Right lobe of liver (tissue), 4 donors: ENCODE data around the gene TYSND1.

Source experiments
- POLR2A ChIP-seq: fragments of 450-650 bp; IDR thresholded peaks from one replicate; pipeline ENCODE4 v1.6.1; 2017; ENCODE audit warnings: antibody characterized with exemption, mild to moderate bottlenecking
- TF ChIP-seq, protein P1 (sequence below), 4 donors: fragments of 200-600 bp in 3 of 4; fragments of 450-650 bp in 1 of 4; IDR thresholded peaks; one replicate each; pipeline versions ENCODE4 v1.5.1 to v1.8.0; 2016 to 2022; ENCODE audit warnings: antibody characterized with exemption in 4 of 4, mild to moderate bottlenecking in 2 of 4
- donor health status: DM: no; HTN: no; CAD: no.
- donor health status: DM: no; HTN: no; CAD: no.
- donor health status: DM: no; HTN: yes; CAD: no.

DNA sequence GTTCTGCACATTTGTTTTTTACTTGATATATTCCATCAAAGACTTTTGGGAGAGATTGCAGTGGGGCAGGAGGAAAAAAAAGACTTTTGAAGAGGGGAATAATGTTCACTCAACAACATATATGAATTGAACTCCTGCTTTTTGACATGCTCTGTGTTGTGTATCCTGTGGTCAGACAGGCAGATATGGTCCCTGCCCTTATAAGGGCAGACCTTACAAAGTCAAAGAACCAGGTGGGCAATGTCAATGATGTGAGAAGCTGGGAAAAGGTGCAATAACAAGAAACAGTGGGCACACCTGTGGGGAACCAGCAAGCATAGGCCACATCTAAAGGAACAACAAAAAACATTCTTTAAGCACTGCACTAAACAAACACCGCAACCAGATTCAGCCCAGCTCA, 22.1 kb downstream of the TYSND1 start:
- no peak for TF ChIP-seq POLR2A
- TF ChIP-seq, protein P1, sequence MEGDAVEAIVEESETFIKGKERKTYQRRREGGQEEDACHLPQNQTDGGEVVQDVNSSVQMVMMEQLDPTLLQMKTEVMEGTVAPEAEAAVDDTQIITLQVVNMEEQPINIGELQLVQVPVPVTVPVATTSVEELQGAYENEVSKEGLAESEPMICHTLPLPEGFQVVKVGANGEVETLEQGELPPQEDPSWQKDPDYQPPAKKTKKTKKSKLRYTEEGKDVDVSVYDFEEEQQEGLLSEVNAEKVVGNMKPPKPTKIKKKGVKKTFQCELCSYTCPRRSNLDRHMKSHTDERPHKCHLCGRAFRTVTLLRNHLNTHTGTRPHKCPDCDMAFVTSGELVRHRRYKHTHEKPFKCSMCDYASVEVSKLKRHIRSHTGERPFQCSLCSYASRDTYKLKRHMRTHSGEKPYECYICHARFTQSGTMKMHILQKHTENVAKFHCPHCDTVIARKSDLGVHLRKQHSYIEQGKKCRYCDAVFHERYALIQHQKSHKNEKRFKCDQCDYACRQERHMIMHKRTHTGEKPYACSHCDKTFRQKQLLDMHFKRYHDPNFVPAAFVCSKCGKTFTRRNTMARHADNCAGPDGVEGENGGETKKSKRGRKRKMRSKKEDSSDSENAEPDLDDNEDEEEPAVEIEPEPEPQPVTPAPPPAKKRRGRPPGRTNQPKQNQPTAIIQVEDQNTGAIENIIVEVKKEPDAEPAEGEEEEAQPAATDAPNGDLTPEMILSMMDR (IDR thresholded peaks at IDR 0.05): no peak
